ENCODE data around the gene A1CF.
"Not testable (repeated sequence)": the region's sequence is repeated elsewhere in the genome, so short reads cannot be mapped to it uniquely, and the experiment has no call there.

A1CF gene

GRCh38 chr10:50885097-50885859, at the start of gene A1CF:
TSS of gene A1CF (minus strand) at chr10:50885627. CDS start at chr10:50859940, 25,687 bp downstream.
- no peak within 1 kb of the TSS for H3K9ac ChIP-seq (ENCODE audit: low read depth, low read length)
- no peaks in the 10 kb centered on the region for H3K27me3 ChIP-seq (ENCODE audit: control insufficient read depth, insufficient read depth, low read length)
- H3K4me3 ChIP-seq (ENCODE audit: low read depth, low read length), result no peak within 1 kb of the TSS
- H3K36me3 ChIP-seq (ENCODE audit: control insufficient read depth, insufficient read depth, low read length), result no peaks in the 10 kb centered on the region
- H3K9me3 ChIP-seq (ENCODE audit: control insufficient read depth, insufficient read depth, low read length), result no peaks in the 10 kb centered on the region
- no peaks in the 10 kb centered on the region for H3K4me1 ChIP-seq (ENCODE audit: control insufficient read depth, insufficient read depth, low read length)

- H3K9ac ChIP-seq (ENCODE audit: low read depth, low read length), result no peak overlapping the region
- no peaks in the 10 kb centered on the region for H3K27me3 ChIP-seq (ENCODE audit: control insufficient read depth, insufficient read depth, low read length)
- H3K9me3 ChIP-seq (ENCODE audit: control insufficient read depth, insufficient read depth, low read length), result no peaks in the 10 kb centered on the region
- H3K4me1 ChIP-seq (ENCODE audit: control insufficient read depth, insufficient read depth, low read length), result no peaks in the 10 kb centered on the region
- no peaks in the 10 kb centered on the region for H3K36me3 ChIP-seq (ENCODE audit: control insufficient read depth, insufficient read depth, low read length)
- H3K4me3 ChIP-seq (ENCODE audit: low read depth, low read length), result no peak overlapping the region
Measured at GRCh38 chr10:50931948-50932431, 46.6 kb upstream of the A1CF start.

GRCh38 chr10:50929670-50930069, 44.2 kb upstream of the A1CF start:
- H3K4me1 ChIP-seq (ENCODE audit: control insufficient read depth, insufficient read depth, low read length), result no peaks in the 10 kb centered on the region
- H3K27me3 ChIP-seq (ENCODE audit: control insufficient read depth, insufficient read depth, low read length), result no peaks in the 10 kb centered on the region
- H3K4me3 ChIP-seq (ENCODE audit: low read depth, low read length), result no peak overlapping the region
- no peaks in the 10 kb centered on the region for H3K36me3 ChIP-seq (ENCODE audit: control insufficient read depth, insufficient read depth, low read length)
- H3K9ac ChIP-seq (ENCODE audit: low read depth, low read length), result no peak overlapping the region
- H3K9me3 ChIP-seq (ENCODE audit: control insufficient read depth, insufficient read depth, low read length), result no peaks in the 10 kb centered on the region

- no peaks in the 10 kb centered on the region for H3K27me3 ChIP-seq (ENCODE audit: control insufficient read depth, insufficient read depth, low read length)
- no peaks in the 10 kb centered on the region for H3K4me1 ChIP-seq (ENCODE audit: control insufficient read depth, insufficient read depth, low read length)
- H3K4me3 ChIP-seq (ENCODE audit: low read depth, low read length), result no peak overlapping the region
- no peaks in the 10 kb centered on the region for H3K36me3 ChIP-seq (ENCODE audit: control insufficient read depth, insufficient read depth, low read length)
- no peak overlapping the region for H3K9ac ChIP-seq (ENCODE audit: low read depth, low read length)
- H3K9me3 ChIP-seq (ENCODE audit: control insufficient read depth, insufficient read depth, low read length), result peaks cover 3% of the 10 kb centered on the region
Measured at GRCh38 chr10:50928190-50928552, 42.7 kb upstream of the A1CF start.

GRCh38 chr10:50927522-50928189, 42.2 kb upstream of the A1CF start:
- Histone ChIP-seq H3K36me3 (ENCODE audit: control insufficient read depth, insufficient read depth, low read length) (no peaks in the 10 kb centered on the region), H3K27me3 (ENCODE audit: control insufficient read depth, insufficient read depth, low read length) (no peaks in the 10 kb centered on the region), H3K4me3 (ENCODE audit: low read depth, low read length) (no peak overlapping the region), H3K9me3 (ENCODE audit: control insufficient read depth, insufficient read depth, low read length) (peaks cover 3% of the 10 kb centered on the region), H3K9ac (ENCODE audit: low read depth, low read length) (no peak overlapping the region), H3K4me1 (ENCODE audit: control insufficient read depth, insufficient read depth, low read length) (no peaks in the 10 kb centered on the region)

- H3K4me3 ChIP-seq (ENCODE audit: low read depth, low read length); H3K27me3 ChIP-seq (ENCODE audit: control insufficient read depth, insufficient read depth, low read length); H3K9me3 ChIP-seq (ENCODE audit: control insufficient read depth, insufficient read depth, low read length); H3K4me1 ChIP-seq (ENCODE audit: control insufficient read depth, insufficient read depth, low read length); H3K36me3 ChIP-seq (ENCODE audit: control insufficient read depth, insufficient read depth, low read length); H3K9ac ChIP-seq (ENCODE audit: low read depth, low read length): not testable (repeated sequence)
Measured at GRCh38 chr10:50923471-50923870, 38.0 kb upstream of the A1CF start.

- peaks cover 3% of the 10 kb centered on the region for H3K9me3 ChIP-seq (ENCODE audit: control insufficient read depth, insufficient read depth, low read length)
- H3K9ac ChIP-seq (ENCODE audit: low read depth, low read length), result no peak overlapping the region
- H3K4me3 ChIP-seq (ENCODE audit: low read depth, low read length), result no peak overlapping the region
- no peaks in the 10 kb centered on the region for H3K27me3 ChIP-seq (ENCODE audit: control insufficient read depth, insufficient read depth, low read length)
- no peaks in the 10 kb centered on the region for H3K4me1 ChIP-seq (ENCODE audit: control insufficient read depth, insufficient read depth, low read length)
- no peaks in the 10 kb centered on the region for H3K36me3 ChIP-seq (ENCODE audit: control insufficient read depth, insufficient read depth, low read length)
Measured at GRCh38 chr10:50919010-50919409, 33.6 kb upstream of the A1CF start.

GRCh38 chr10:50918529-50918928, 33.1 kb upstream of the A1CF start:
- Histone ChIP-seq H3K4me3 (ENCODE audit: low read depth, low read length) (no peak overlapping the region), H3K27me3 (ENCODE audit: control insufficient read depth, insufficient read depth, low read length) (no peaks in the 10 kb centered on the region), H3K9me3 (ENCODE audit: control insufficient read depth, insufficient read depth, low read length) (peaks cover 3% of the 10 kb centered on the region), H3K4me1 (ENCODE audit: control insufficient read depth, insufficient read depth, low read length) (no peaks in the 10 kb centered on the region), H3K36me3 (ENCODE audit: control insufficient read depth, insufficient read depth, low read length) (no peaks in the 10 kb centered on the region), H3K9ac (ENCODE audit: low read depth, low read length) (no peak overlapping the region)

- Histone ChIP-seq H3K36me3 (ENCODE audit: control insufficient read depth, insufficient read depth, low read length) (no peaks in the 10 kb centered on the region), H3K9ac (ENCODE audit: low read depth, low read length) (no peak overlapping the region), H3K4me3 (ENCODE audit: low read depth, low read length) (no peak overlapping the region), H3K27me3 (ENCODE audit: control insufficient read depth, insufficient read depth, low read length) (no peaks in the 10 kb centered on the region), H3K4me1 (ENCODE audit: control insufficient read depth, insufficient read depth, low read length) (no peaks in the 10 kb centered on the region), H3K9me3 (ENCODE audit: control insufficient read depth, insufficient read depth, low read length) (no peaks in the 10 kb centered on the region)
Measured at GRCh38 chr10:50917486-50917885, 32.1 kb upstream of the A1CF start.

- Histone ChIP-seq H3K4me1 (ENCODE audit: control insufficient read depth, insufficient read depth, low read length) (no peaks in the 10 kb centered on the region), H3K36me3 (ENCODE audit: control insufficient read depth, insufficient read depth, low read length) (no peaks in the 10 kb centered on the region), H3K9ac (ENCODE audit: low read depth, low read length) (no peak overlapping the region), H3K4me3 (ENCODE audit: low read depth, low read length) (no peak overlapping the region), H3K9me3 (ENCODE audit: control insufficient read depth, insufficient read depth, low read length) (no peaks in the 10 kb centered on the region), H3K27me3 (ENCODE audit: control insufficient read depth, insufficient read depth, low read length) (no peaks in the 10 kb centered on the region)
Measured at GRCh38 chr10:50909334-50910014, 24.0 kb upstream of the A1CF start.

- Histone ChIP-seq H3K9me3 (ENCODE audit: control insufficient read depth, insufficient read depth, low read length) (no peaks in the 10 kb centered on the region), H3K27me3 (ENCODE audit: control insufficient read depth, insufficient read depth, low read length) (no peaks in the 10 kb centered on the region), H3K9ac (ENCODE audit: low read depth, low read length) (no peak overlapping the region), H3K4me1 (ENCODE audit: control insufficient read depth, insufficient read depth, low read length) (no peaks in the 10 kb centered on the region), H3K4me3 (ENCODE audit: low read depth, low read length) (no peak overlapping the region), H3K36me3 (ENCODE audit: control insufficient read depth, insufficient read depth, low read length) (no peaks in the 10 kb centered on the region)
Measured at GRCh38 chr10:50908366-50908765, 22.9 kb upstream of the A1CF start.

- not testable (repeated sequence) for H3K36me3 ChIP-seq (ENCODE audit: control insufficient read depth, insufficient read depth, low read length); H3K4me3 ChIP-seq (ENCODE audit: low read depth, low read length); H3K27me3 ChIP-seq (ENCODE audit: control insufficient read depth, insufficient read depth, low read length); H3K9me3 ChIP-seq (ENCODE audit: control insufficient read depth, insufficient read depth, low read length); H3K4me1 ChIP-seq (ENCODE audit: control insufficient read depth, insufficient read depth, low read length); H3K9ac ChIP-seq (ENCODE audit: low read depth, low read length)
Measured at GRCh38 chr10:50905797-50906196, 20.4 kb upstream of the A1CF start.

All from iPS-15b (cell line).